Epithelial cell of esophagus (primary cell): ENCODE results near the gene KCNMA1.

Experiments used
- DNase-seq: peaks from one replicate; pipeline ENCODE4 v3.0.0; 2010; ENCODE audit warnings: low read depth
- H3K4me3 ChIP-seq: 2 replicates; pipeline ENCODE4 v1.5.1; 2011; ENCODE audit warnings: mild to moderate bottlenecking, low read length, control low read depth
- TF ChIP-seq, protein P1 (sequence below): IDR thresholded peaks from 2 replicates; pipeline ENCODE4 v1.5.1; 2011; ENCODE audit warnings: low read depth, mild to moderate bottlenecking, low read length, control low read depth, inconsistent platforms; ENCODE audit not compliant: insufficient read depth; ENCODE audit errors: missing control alignments

The KCNMA1 gene

DNA sequence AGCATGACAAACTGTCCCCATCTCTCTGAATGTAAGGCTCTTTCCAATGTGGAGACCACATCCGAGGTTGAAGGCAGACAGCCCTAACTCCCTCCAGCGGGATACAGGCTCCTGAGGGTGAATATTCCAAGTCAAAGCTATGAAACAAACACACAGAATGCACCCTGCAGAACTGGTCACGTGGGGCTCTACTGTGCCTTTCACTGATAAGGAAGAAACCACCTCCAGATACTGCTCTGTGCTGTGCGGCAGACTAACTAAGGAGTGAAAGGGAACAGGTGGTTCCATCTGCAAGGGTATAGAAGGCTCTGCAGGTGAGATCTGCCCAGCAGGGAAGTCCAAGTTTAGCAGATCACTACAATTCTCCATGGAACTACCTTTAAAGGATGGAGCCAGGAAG, 534.4 kb downstream of the KCNMA1 start:
- TF ChIP-seq, protein P1, sequence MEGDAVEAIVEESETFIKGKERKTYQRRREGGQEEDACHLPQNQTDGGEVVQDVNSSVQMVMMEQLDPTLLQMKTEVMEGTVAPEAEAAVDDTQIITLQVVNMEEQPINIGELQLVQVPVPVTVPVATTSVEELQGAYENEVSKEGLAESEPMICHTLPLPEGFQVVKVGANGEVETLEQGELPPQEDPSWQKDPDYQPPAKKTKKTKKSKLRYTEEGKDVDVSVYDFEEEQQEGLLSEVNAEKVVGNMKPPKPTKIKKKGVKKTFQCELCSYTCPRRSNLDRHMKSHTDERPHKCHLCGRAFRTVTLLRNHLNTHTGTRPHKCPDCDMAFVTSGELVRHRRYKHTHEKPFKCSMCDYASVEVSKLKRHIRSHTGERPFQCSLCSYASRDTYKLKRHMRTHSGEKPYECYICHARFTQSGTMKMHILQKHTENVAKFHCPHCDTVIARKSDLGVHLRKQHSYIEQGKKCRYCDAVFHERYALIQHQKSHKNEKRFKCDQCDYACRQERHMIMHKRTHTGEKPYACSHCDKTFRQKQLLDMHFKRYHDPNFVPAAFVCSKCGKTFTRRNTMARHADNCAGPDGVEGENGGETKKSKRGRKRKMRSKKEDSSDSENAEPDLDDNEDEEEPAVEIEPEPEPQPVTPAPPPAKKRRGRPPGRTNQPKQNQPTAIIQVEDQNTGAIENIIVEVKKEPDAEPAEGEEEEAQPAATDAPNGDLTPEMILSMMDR, result no peak
- H3K4me3 ChIP-seq, result no peak overlapping the region
- DNase-seq, result no peak

DNA sequence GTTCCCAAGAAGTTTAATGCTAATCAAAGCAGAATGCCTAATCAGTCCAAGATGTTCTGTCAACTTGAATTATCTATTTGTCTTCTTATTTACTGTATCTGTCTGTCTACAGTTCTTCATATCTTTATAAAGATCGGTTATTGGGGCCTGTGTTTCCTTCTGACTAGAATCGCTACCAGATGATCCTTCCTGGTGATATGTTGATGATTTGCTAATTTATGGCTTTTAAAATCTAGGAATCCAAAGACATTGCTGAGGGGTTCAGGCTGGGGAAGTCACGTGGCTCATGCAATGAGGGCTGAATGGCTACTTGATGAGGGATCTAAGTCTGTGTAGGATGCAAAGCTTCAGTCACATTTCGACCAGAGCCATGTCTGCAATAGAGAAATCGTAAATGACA, 536.3 kb downstream of the KCNMA1 start:
- no peak for DNase-seq
- H3K4me3 ChIP-seq, result no peak overlapping the region
- TF ChIP-seq, protein P1, result no peak

DNA sequence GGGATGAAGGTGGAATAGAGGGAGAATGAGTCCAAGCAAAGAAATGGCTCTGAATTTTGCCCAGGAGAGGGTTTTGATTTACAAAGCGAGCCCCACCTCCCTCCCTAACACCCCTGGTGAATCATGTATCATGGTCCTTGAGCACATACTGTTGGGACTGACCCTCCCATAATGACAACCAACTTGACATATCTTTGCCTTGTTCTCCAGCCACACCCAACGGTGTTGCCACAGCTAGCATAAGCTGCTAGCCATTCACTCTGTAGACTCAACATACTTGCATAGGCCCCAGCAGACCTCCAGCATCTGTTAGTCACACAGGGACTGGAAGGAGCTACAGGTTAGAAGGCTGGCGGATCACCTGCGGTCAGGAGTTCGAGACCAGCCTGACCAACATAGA, 538.5 kb downstream of the KCNMA1 start:
- DNase-seq, result peak; percentile 7
- no peak overlapping the region for H3K4me3 ChIP-seq
- TF ChIP-seq, protein P1, result no peak

DNA sequence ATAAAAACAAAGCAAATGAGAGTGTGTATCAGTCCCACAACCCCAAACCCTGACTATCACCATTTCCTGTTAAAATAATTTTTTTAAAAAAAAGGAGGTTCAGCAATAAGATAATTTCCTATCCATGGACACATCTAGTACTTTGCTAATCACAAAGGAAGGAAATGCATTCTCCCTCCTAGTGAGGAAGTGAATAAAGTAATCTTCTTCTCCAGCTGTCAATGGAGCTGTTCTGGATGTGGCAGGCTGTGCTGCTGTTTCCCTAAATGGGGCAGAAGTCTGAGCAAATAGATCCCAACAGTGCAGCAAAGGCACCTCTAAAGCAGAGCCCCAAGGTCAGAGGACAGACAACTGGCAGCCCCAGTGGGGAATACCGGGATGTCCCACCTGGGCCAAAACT, 540.0 kb downstream of the KCNMA1 start:
- TF ChIP-seq, protein P1, result no peak
- no peak for DNase-seq
- no peak overlapping the region for H3K4me3 ChIP-seq

DNA sequence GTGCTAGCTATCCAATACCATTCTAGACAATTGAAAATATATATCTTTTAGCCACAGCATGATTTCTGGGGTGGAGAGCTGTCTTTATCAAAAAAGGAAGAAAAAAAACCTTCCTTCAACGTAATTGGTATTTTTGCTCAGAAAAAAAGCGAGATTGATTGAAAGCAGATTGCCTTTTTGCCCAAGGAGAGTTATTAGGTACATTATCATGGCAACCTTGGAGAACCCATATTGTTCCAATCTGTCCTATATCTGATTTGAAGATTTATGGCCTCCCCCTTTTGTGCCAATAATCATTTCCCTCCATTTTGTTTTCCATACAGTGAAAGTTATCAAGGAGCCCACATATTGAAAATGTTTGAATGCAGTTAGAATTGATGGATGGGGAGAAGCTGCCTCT, 544.5 kb downstream of the KCNMA1 start:
- no peak for DNase-seq
- TF ChIP-seq, protein P1, result no peak
- H3K4me3 ChIP-seq, result no peak overlapping the region

DNA sequence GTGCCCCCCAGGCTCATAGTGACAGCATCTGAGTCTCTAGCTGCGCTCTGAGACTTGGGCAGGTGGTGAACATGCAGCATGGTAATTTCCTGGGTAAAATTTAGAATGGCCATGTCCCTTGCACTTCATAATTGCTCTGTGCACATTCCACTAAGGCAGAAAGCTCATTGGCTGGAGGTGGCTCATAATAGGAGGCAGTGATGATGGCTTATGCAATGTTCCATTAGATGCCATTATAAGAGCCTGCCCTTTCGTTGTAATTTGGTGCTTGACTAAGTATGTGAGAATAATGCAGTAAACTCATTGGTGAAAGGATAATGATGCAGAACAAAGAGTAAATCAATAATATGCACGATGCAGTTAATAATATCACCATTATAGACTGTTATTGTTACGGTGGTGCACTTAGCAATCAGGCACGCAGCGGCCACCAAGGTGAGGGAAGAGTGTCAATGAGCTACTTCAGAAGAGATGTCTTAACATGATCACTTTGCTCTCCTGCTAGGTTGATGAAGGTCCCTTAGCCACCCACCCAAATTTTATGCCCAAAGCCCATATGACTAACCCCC, 545.9 kb downstream of the KCNMA1 start:
- no peak overlapping the region for H3K4me3 ChIP-seq
- no peak for DNase-seq
- TF ChIP-seq, protein P1, result no peak
